RCC 7860 (cell line): ENCODE measurements around the gene DOK7.
"Not testable (repeated sequence)": the region's sequence is repeated elsewhere in the genome, so short reads cannot be mapped to it uniquely, and the experiment has no call there.

Experiments used
- DNase-seq: peaks from one replicate; pipeline ENCODE4 v3.0.0-alpha.2; 2015; ENCODE audit warnings: low spot score
- FAIRE-seq: peaks from 2 replicates; lab custom pipeline; 2012; peaks lifted over from hg19 to GRCh38; lab: Jason Lieb, UNC

DOK7 gene

GRCh38 chr4:3498901-3499510 is 35.9 kb downstream of the DOK7 start:
- FAIRE-seq (no peak), DNase-seq (no peak)

DNA sequence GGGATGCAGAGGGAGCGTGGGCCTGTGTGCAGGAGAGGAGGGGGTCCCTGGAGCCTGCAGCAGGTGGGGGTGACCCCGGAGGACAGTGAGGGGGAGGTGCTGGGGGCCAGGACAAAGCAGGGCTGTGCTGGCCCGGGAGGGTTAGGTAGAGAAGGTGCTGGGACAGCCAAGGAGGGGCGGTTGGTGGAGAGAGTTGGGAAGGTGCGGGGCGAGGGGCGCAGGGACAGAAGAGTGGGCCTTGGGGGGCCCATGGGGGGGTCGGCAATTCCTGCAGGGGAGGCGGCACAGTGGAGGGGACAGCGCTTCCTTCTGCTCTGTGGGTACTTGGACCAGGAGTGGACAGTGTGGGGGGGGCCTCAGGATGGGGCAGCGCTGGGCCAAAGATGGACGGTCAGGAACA is 36.6 kb downstream of the DOK7 start:
- no peak for FAIRE-seq
- DNase-seq = no peak

- FAIRE-seq (no peak), DNase-seq (no peak)
Observed at GRCh38 chr4:3500111-3500510, 37.0 kb downstream of the DOK7 start.

DNA sequence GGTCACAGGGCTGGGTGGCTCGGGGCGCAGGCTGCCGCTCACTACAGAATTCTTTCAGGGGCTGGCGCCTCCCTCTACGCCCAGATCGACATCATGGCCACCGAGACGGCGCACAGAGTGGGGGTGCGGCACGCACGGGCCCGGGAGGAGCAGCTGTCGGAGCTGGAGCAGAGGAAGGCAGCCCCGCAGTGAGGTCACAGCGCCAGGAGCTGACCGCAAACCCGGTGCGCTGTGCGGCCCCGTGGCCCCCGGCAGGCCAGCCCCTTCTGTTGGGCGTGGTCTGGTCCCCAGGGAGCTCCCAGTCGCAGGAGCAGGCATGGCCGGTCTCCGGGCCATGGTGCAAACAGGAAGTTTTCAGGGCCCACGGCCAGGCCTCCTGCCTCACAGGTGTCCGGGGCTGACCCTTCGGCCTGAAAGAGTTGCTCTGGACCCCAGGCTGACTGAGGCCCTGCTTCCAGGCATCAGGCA is 37.6 kb downstream of the DOK7 start:
- FAIRE-seq = no peak
- DNase-seq = no peak

GRCh38 chr4:3501126-3501824 is 38.2 kb downstream of the DOK7 start:
- FAIRE-seq (no peak), DNase-seq (no peak)

DNA sequence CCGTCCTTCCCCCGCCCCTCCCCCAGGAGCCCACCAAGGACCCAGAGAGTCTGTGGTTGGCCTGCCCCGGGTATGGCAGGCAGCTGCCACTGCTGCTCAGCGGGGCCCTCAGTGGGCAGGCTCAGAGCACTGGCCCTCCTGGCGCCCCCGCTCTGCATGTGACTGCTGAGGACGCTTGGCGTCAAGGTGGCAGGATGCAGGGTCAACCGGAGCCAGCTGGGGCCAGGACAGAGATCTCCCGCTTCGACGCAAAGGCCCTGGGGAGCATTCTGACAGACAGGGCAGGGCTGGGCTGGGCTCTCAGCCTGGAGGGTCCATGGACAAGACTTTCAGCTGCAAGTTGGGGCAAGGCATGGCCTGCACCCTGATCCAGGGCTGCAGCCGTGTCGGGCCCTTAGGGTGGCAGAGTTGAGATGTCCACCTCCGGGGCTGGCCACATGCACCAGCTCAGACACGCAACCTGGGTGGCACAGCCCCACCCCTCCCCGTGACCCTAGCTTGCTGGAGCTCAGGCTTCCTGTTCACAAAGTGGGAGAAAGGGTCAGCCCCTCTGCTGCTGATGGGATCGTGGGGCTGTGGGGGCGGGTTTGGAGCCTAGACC is 38.8 kb downstream of the DOK7 start:
- DNase-seq (no peak), FAIRE-seq (no peak)

- DNase-seq (no peak), FAIRE-seq (no peak)
Observed at GRCh38 chr4:3502941-3503936, 40.1 kb downstream of the DOK7 start.

GRCh38 chr4:3505231-3505630 is 42.1 kb downstream of the DOK7 start:
- DNase-seq = no peak
- FAIRE-seq = no peak

- no peak for DNase-seq
- no peak for FAIRE-seq
Observed at GRCh38 chr4:3508542-3508941, 45.4 kb downstream of the DOK7 start.

DNA sequence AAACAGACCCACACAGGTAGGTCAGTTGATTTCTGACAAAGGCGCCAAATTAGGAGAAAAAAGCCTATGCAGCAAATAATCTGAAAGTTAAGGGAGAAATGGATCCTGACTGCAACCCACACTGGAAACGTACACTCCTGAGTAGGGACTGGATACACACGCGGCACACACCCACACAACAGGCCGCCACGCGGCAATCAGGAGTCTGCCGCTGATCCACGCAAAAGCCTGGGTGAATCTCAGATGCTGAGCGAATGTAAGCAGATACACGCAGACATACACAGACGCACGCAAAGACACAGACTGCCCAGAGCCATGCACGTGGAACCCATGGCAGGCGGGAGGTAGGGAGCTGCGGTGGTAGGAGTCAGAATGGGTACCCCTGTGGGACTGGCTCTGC is 47.4 kb downstream of the DOK7 start:
- DNase-seq = no peak
- no peak for FAIRE-seq

DNA sequence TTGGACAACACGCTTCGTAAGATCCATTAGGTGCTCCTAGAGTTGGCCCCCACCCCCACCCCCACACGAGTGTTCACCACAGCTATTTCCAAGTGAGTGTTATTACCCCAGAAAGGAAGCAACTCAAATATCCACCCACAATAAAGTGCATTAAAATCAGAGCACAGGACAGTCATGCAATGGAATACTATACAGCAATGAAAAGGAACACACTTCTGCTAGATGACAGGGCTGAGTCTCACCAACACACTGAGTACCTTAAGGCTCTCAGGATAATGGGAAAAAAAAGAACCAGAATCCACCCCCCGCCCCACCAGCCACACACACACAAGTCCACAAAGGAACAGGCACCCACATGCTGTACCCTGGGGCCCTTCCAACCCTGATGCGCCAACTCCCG is 48.1 kb downstream of the DOK7 start:
- no peak for FAIRE-seq

DNA sequence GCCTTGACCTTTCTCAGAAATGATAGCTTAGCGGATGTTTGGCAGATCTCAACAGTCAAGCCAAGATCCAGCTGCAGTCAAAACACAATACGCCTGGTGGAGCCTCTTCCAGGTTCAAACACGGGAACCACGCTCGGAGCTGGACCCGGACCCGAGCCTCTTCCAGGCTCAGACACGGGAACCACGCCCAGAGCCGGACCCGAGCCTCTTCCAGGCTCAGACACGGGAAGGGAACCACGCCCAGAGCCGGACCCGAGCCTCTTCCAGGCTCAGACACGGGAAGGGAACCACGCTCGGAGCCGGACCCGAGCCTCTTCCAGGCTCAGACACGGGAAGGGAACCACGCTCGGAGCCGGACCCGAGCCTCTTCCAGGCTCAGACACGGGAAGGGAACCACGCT is 48.5 kb downstream of the DOK7 start:
- not testable (repeated sequence) for DNase-seq, FAIRE-seq

More for the DNA sequence above, 48.1 kb downstream of the DOK7 start:
- DNase-seq = no peak

GRCh38 chr4:3512279-3512678 is 49.2 kb downstream of the DOK7 start:
- no peak for DNase-seq

DNA sequence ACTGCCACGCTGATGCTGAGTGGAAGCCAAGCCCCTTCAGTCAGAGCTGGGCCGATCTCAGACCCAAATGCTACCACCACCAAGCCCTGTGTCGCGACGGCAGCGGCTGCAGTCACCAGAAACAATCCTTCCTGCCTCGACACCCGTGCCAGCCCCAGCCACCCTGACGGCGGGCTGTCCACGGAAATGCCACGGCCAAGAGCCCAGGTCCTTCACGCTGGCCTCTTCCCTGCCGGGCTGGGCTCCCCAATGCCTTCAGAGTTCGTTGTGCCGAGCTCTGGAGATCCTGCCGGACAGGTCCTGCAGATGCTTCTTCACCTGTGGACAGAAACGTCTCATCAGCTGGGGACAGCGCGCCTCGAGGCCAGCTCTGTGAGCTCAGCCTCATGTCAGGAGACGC is 49.6 kb downstream of the DOK7 start:
- FAIRE-seq (no peak), DNase-seq (no peak)

More at GRCh38 chr4:3512279-3512678, 49.2 kb downstream of the DOK7 start:
- no peak for FAIRE-seq

DNA sequence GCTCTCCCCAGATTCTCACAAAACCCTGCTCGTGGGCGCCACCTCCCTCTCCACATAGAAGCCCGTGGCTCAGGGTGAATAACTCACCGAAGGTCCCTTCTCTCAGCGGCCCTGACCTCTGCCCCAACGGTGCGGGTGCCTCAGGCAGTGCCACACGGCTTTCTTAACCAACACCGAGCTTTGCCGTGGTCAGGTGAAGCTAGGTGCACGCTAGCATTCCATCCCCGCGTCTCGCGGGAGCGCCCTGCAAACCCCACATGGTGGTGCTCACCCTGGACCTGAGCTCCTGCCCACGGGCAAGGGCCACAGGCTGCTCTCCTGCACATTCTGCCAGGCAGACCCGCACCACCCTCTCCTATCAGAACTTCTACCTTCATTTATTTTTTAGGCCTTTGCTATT is 50.7 kb downstream of the DOK7 start:
- no peak for FAIRE-seq
- DNase-seq = no peak

DNA sequence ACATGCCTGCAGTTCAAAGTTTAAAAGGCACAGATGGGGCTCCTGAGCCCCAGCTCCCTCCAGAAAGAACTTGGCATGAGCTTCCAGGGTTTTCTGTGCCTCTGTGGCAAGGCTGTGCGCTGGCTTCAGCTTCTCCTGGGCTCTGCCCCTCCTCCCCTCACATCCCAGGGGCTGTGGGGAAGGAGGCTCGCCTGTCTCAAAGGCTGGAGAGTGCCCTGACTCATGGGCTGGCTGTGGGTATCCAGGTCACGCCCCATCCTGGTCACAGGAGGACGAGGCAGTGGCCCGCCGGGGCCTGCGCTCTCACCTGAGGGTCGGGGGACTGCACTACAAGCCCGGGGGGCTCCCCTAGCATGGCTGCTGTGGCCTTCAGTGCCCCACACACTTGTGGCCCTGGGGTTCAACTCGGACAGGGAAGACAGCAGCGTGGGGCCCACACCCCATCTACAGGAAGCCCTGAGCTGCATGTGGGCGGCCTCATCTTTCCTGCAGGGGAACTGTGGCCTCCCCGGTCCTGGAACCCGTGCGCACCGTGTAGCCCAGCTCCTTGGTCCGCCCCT is 51.2 kb downstream of the DOK7 start:
- FAIRE-seq (no peak), DNase-seq (no peak)

DNA sequence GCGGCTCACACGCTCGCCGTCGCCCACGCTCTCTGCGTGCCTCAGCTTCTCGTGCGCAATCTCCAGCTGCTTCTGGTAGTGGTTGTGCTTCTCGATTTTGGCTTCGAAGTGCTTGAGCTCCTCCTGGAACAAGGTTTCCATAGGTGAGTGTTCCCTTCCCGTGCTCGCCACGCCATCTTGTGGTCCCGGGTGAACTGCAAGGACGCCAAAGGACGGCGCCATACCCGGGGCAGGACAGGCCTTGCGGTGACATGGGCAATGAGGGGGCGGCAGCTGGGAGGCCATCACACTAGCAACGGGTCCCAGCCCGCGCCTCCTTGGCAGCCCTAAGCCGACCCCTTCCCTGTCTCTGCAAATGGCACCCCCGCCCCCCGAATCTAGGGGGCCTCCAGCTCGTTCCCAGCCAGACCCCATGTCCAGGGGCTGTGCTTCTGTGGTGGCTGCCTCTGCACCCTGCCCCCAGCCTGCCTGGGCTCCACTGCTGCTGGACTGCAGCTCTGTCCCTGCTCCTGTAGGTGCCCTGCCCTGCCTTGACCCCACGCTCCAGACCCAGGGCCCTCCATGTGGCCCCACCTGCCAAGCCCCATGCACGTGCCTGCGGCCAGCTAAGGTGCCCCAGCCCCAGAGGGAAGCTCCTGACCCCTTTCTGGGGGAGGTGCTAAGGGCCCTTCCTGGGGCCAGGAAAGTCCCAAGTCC is 51.8 kb downstream of the DOK7 start:
- no peak for DNase-seq
- no peak for FAIRE-seq

GRCh38 chr4:3515646-3516045 is 52.5 kb downstream of the DOK7 start:
- DNase-seq (no peak), FAIRE-seq (no peak)

GRCh38 chr4:3516061-3516835 is 53.1 kb downstream of the DOK7 start:
- DNase-seq (no peak), FAIRE-seq (no peak)
